Transverse colon (tissue), 4 donors: ENCODE data around the gene PCDHGB6. TPM values are rescaled to one million over a fixed set of nuclear protein-coding genes. Genes with fewer than 3 reads are reported as not detected.
A peak's percentile ranks its signal among the peaks of the same experiment; 100 is the strongest.
"Not testable (repeated sequence)": the region's sequence is repeated elsewhere in the genome, so short reads cannot be mapped to it uniquely, and the experiment has no call there.

Experiments used
- DNase-seq: peaks from one replicate; pipeline ENCODE4 v3.0.0-alpha.2; 2019
- H3K27ac ChIP-seq, 4 donors: fragments of 200-600 bp; sonication (generic); 2 replicates each; pipeline ENCODE4 v1.5.1; 2016 to 2018; ENCODE audit warnings: inconsistent platforms in 4 of 4
- H3K27me3 ChIP-seq: fragments of 200-600 bp; sonication (generic); 2 replicates; pipeline ENCODE4 v1.5.1; 2017; ENCODE audit warnings: inconsistent platforms
- H3K36me3 ChIP-seq, 4 donors: fragments of 200-600 bp; sonication (generic); 2 replicates each; pipeline ENCODE4 v1.5.1; 2017 to 2019; ENCODE audit warnings: inconsistent platforms in 4 of 4
- H3K4me1 ChIP-seq, 4 donors: fragments of 200-600 bp; sonication (generic); 2 replicates each; pipeline ENCODE4 v1.5.1; 2017 to 2020; ENCODE audit warnings: inconsistent platforms in 4 of 4
- H3K4me3 ChIP-seq, 4 donors: fragments of 200-600 bp; sonication (generic); 1 replicate in 1 of 4; 2 replicates in 3 of 4; pipeline versions ENCODE4 v1.5.1 to v1.6.1; 2017 to 2019; ENCODE audit warnings: inconsistent platforms in 4 of 4
- H3K9me3 ChIP-seq, 2 donors: fragments of 200-600 bp; sonication (generic); 2 replicates each; pipeline ENCODE4 v1.5.1; 2017 to 2019; ENCODE audit warnings: inconsistent platforms in 2 of 2
- CTCF ChIP-seq, 5 experiments: fragments of 200-600 bp in 3 of 5; fragments of 450-650 bp in 2 of 5; sonication (generic) in 3 of 5; IDR thresholded peaks; 1 replicate in 2 of 5; 2 replicates in 3 of 5; pipeline ENCODE4 v1.5.1; 2016 to 2017; ENCODE audit warnings: antibody characterized with exemption in 5 of 5, inconsistent platforms in 3 of 5, mild to moderate bottlenecking in 2 of 5, moderate library complexity in 1 of 5
- EP300 ChIP-seq: sonication (generic); formaldehyde crosslinking; IDR thresholded peaks from one replicate; pipeline ENCODE4 v1.6.1; 2017; ENCODE audit warnings: antibody characterized with exemption, low read depth
- POLR2A ChIP-seq: fragments of 450-650 bp; IDR thresholded peaks from one replicate; pipeline ENCODE4 v1.6.1; 2016; ENCODE audit warnings: antibody characterized with exemption, mild to moderate bottlenecking, moderate library complexity
- POLR2AphosphoS5 ChIP-seq, 3 donors: sonication (generic); formaldehyde crosslinking; IDR thresholded peaks; one replicate each; pipeline ENCODE4 v1.6.1; 2016; ENCODE audit warnings: antibody characterized with exemption in 3 of 3
- WGBS, 2 donors: methylation state at CpG; one replicate each; pipeline ENCODE4 v1.1.5; 2018; ENCODE audit warnings: low coverage in 1 of 2; 5-methylcytosine and 5-hydroxymethylcytosine counted together
- in situ Hi-C, 4 donors: fragments of 200-750 bp; cut with MboI; loops; one replicate each; pipeline versions ENCODE4 v1.15.0 to v1.15.1; 2017; ENCODE audit warnings: low sequenced_read_pairs in 3 of 4, low pct_ligation_motif_present in 1 of 4, low pct_unique_long_range_greater_than_20kb in 1 of 4
- intact Hi-C: fragments of 100-400 bp; cut with DNase I; formaldehyde crosslinking; loops from one replicate; pipeline ENCODE4 v1.15.1; 2023; ENCODE audit warnings: low total_unique reads
- total RNA-seq, 4 donors: library from RNA; depleted of rRNA; stranded (reverse); fragments of >200 nt; gene quantifications; one replicate each; pipeline ENCODE4 v1.1.0, GENCODE V29; 2016

PCDHGB6 gene
- total RNA-seq, 4 donors from 2014 or later: 1.9 to 5.9 (median 4.7) TPM

GRCh38 chr5:141422742-141423291 lies 15.0 kb downstream of the PCDHGB6 start:
- 72% methylated on average over 39 of the region's 42 CpGs; no CpG with 5 or more reads in 1 of the 2 donors for whole genome bisulfite sequencing, 2 donors
- Histone ChIP-seq H3K36me3 (no peaks in the 10 kb centered on the region), H3K4me3 (no peak overlapping the region), H3K27me3 (peaks cover 4% of the 10 kb centered on the region), H3K27ac (no peak overlapping the region), H3K4me1 (no peaks in the 10 kb centered on the region), H3K9me3 (peaks cover 85 to 99% of the 10 kb centered on the region in 2 donors)
- in situ Hi-C loops: no loop called here
- intact Hi-C loops: no loop called here
- no peak for TF ChIP-seq POLR2A
- TF ChIP-seq POLR2AphosphoS5 (IDR thresholded peaks at IDR 0.05): no peak
- TF ChIP-seq EP300: no peak
- no peak for TF ChIP-seq CTCF (IDR thresholded peaks at IDR 0.05)
- no peak for DNase-seq

- no peaks in the 10 kb centered on the region for H3K4me1 ChIP-seq
- 80% methylated on average over 53 of the region's 53 CpGs; no CpG with 5 or more reads in 1 of the 2 donors for WGBS, 2 donors
- H3K9me3 ChIP-seq: peaks cover 92 to 97% of the 10 kb centered on the region in 2 donors
- no peak for TF ChIP-seq CTCF (IDR thresholded peaks at IDR 0.05)
- TF ChIP-seq POLR2AphosphoS5 (IDR thresholded peaks at IDR 0.05): no peak
- no peak for TF ChIP-seq POLR2A
- TF ChIP-seq EP300: no peak
- no peaks in the 10 kb centered on the region for H3K27me3 ChIP-seq
- no peak overlapping the region for H3K27ac ChIP-seq
- intact Hi-C loops (no loop called here), in situ Hi-C loops (no loop called here)
- no peaks in the 10 kb centered on the region for H3K36me3 ChIP-seq
- DNase-seq: no peak
- no peak overlapping the region for H3K4me3 ChIP-seq
These were observed 20.1 kb downstream of the PCDHGB6 start for GRCh38 chr5:141427783-141428426.

- no peak for DNase-seq
- H3K4me3 ChIP-seq: peak within 1 kb of the TSS in 1 of 4 donors; percentile 16
- H3K27me3 ChIP-seq: no peaks in the 10 kb centered on the region
- no peak within 1 kb of the TSS for H3K27ac ChIP-seq
- peaks cover 93 to 95% of the 10 kb centered on the region in 2 donors for H3K9me3 ChIP-seq
- H3K4me1 ChIP-seq: no peaks in the 10 kb centered on the region
- in situ Hi-C loops (no loop called here), intact Hi-C loops (no loop called here)
- WGBS, 2 donors: 34 to 42% methylated on average over 15 to 33 of the region's 33 CpGs
- no peaks in the 10 kb centered on the region for H3K36me3 ChIP-seq
- no peak for TF ChIP-seq CTCF (IDR thresholded peaks at IDR 0.05)
- no peak for TF ChIP-seq POLR2A
- TF ChIP-seq POLR2AphosphoS5 (IDR thresholded peaks at IDR 0.05): no peak
- no peak for TF ChIP-seq EP300
These were observed 22.7 kb downstream of the PCDHGB6 start, which contains the start of gene PCDHGA12 for GRCh38 chr5:141430332-141431113. PCDHGA12 (plus strand) TSS chr5:141430507; CDS start chr5:141430760, 253 bp downstream.

GRCh38 chr5:141431286-141431685 lies 23.5 kb downstream of the PCDHGB6 start:
- WGBS, 2 donors: 57% methylated on average over 37 of the region's 37 CpGs; no CpG with 5 or more reads in 1 of the 2 donors
- no peaks in the 10 kb centered on the region for H3K27me3 ChIP-seq
- no peak for TF ChIP-seq EP300
- TF ChIP-seq CTCF (IDR thresholded peaks at IDR 0.05): no peak
- no peak for TF ChIP-seq POLR2AphosphoS5 (IDR thresholded peaks at IDR 0.05)
- TF ChIP-seq POLR2A: no peak
- no peaks in the 10 kb centered on the region for H3K36me3 ChIP-seq
- intact Hi-C loops (no loop called here), in situ Hi-C loops (no loop called here)
- peak overlapping the region in 1 of 4 donors; percentile 16 for H3K4me3 ChIP-seq
- H3K9me3 ChIP-seq: peaks cover 90 to 93% of the 10 kb centered on the region in 2 donors
- no peaks in the 10 kb centered on the region for H3K4me1 ChIP-seq
- no peak overlapping the region for H3K27ac ChIP-seq
- no peak for DNase-seq

- WGBS, 2 donors: 74% methylated on average over 36 of the region's 38 CpGs; no CpG with 5 or more reads in 1 of the 2 donors
- H3K4me3 ChIP-seq, H3K36me3 ChIP-seq, intact Hi-C loops, H3K4me1 ChIP-seq, H3K27ac ChIP-seq, DNase-seq, in situ Hi-C loops, H3K27me3 ChIP-seq: not testable (repeated sequence)
- H3K9me3 ChIP-seq: peaks cover 81 to 91% of the 10 kb centered on the region in 2 donors
These were observed 24.5 kb downstream of the PCDHGB6 start for GRCh38 chr5:141432308-141432707.

GRCh38 chr5:141432726-141433125 lies 24.9 kb downstream of the PCDHGB6 start:
- in situ Hi-C loops: not testable (repeated sequence)

More at GRCh38 chr5:141432726-141433125, 24.9 kb downstream of the PCDHGB6 start:
- H3K9me3 ChIP-seq: peaks cover 77 to 89% of the 10 kb centered on the region in 2 donors
- H3K4me1 ChIP-seq, intact Hi-C loops, H3K36me3 ChIP-seq, DNase-seq, H3K27ac ChIP-seq, H3K4me3 ChIP-seq, H3K27me3 ChIP-seq: not testable (repeated sequence)
- WGBS, 2 donors: 55 to 56% methylated on average over 8 to 24 of the region's 29 CpGs
